SK-N-SH treated with all-trans-retinoic acid at 6 μM for 48 hours (cell line): ENCODE data around the gene PDE1A.

ENCODE experiments used
- BACH2 ChIP-seq: fragments of 250-450 bp; sonication (Bioruptor Pico); IDR thresholded peaks from 2 replicates; pipeline ENCODE4 v1.9.0; 2021; ENCODE audit warnings: mild to moderate bottlenecking, borderline replicate concordance
- CREB5 ChIP-seq: fragments of 250-450 bp; sonication (Bioruptor Pico); IDR thresholded peaks from 2 replicates; pipeline ENCODE4 v1.5.1; 2020; ENCODE audit warnings: low read depth, mild to moderate bottlenecking, moderate library complexity
- CSRNP3 ChIP-seq: fragments of 250-450 bp; sonication (Bioruptor Pico); IDR thresholded peaks from 2 replicates; pipeline ENCODE4 v1.5.1; 2021; ENCODE audit warnings: mild to moderate bottlenecking, moderate library complexity
- ESRRG ChIP-seq: fragments of 250-450 bp; sonication (Bioruptor Pico); IDR thresholded peaks from 2 replicates; pipeline ENCODE4 v1.6.1; 2021; ENCODE audit warnings: mild to moderate bottlenecking
- GLIS3 ChIP-seq: fragments of 250-450 bp; sonication (Bioruptor Pico); IDR thresholded peaks from 2 replicates; pipeline ENCODE4 v1.5.0; 2020; ENCODE audit warnings: mild to moderate bottlenecking, moderate library complexity
- ISL1 ChIP-seq: fragments of 250-450 bp; sonication (Bioruptor Pico); IDR thresholded peaks from 2 replicates; pipeline ENCODE4 v2.1.2; 2022; ENCODE audit warnings: mild to moderate bottlenecking, moderate library complexity
- OSR1 ChIP-seq: fragments of 250-450 bp; sonication (Bioruptor Pico); IDR thresholded peaks from 2 replicates; pipeline ENCODE4 v1.8.0; 2022; ENCODE audit warnings: moderate library complexity, mild to moderate bottlenecking, inconsistent platforms
- PATZ1 ChIP-seq: fragments of 250-450 bp; sonication (Bioruptor Pico); IDR thresholded peaks from 2 replicates; pipeline ENCODE4 v1.8.0; 2020; ENCODE audit warnings: mild to moderate bottlenecking, moderate library complexity, borderline replicate concordance
- PPARA ChIP-seq: fragments of 250-450 bp; sonication (Bioruptor Pico); IDR thresholded peaks from 2 replicates; pipeline ENCODE4 v1.5.0; 2020; ENCODE audit warnings: mild to moderate bottlenecking, borderline replicate concordance
- RARB ChIP-seq: fragments of 250-450 bp; sonication (Bioruptor Pico); IDR thresholded peaks from 2 replicates; pipeline ENCODE4 v1.8.0; 2021; ENCODE audit warnings: mild to moderate bottlenecking, moderate library complexity
- SNAI2 ChIP-seq: fragments of 250-450 bp; sonication (Bioruptor Pico); IDR thresholded peaks from 2 replicates; pipeline ENCODE4 v1.5.0; 2020; ENCODE audit warnings: mild to moderate bottlenecking, moderate library complexity
- TSHZ2 ChIP-seq: fragments of 250-450 bp; sonication (Bioruptor Pico); IDR thresholded peaks from 2 replicates; pipeline ENCODE4 v1.5.0; 2020; ENCODE audit warnings: mild to moderate bottlenecking, moderate library complexity
- ZFP3 ChIP-seq: fragments of 250-450 bp; sonication (Bioruptor Pico); IDR thresholded peaks from 2 replicates; pipeline ENCODE4 v1.5.0; 2020; ENCODE audit warnings: mild to moderate bottlenecking, moderate library complexity
- ZNF8 ChIP-seq: fragments of 450-650 bp; formaldehyde crosslinking; IDR thresholded peaks from 2 replicates; pipeline ENCODE4 v1.5.0; 2020; ENCODE audit warnings: mild to moderate bottlenecking, moderate library complexity

- TF ChIP-seq PPARA (CRISPR knock-in tag) (no peak), BACH2 (no peak), ZFP3 (CRISPR knock-in tag) (no peak), PATZ1 (CRISPR knock-in tag) (no peak), RARB (no peak), GLIS3 (CRISPR knock-in tag) (no peak), ISL1 (no peak), SNAI2 (CRISPR knock-in tag) (no peak), ZNF8 (CRISPR knock-in tag) (no peak), ESRRG (no peak), OSR1 (CRISPR knock-in tag) (no peak), CREB5 (CRISPR knock-in tag) (no peak), TSHZ2 (CRISPR knock-in tag) (no peak), CSRNP3 (CRISPR knock-in tag) (no peak)
Observed at GRCh38 chr2:182391443-182391842, 35.4 kb downstream of the PDE1A start.
